Omental fat pad (tissue), 4 donors: ENCODE measurements around the gene RRAGC. TPM values are rescaled to one million over a fixed set of nuclear protein-coding genes. Genes with fewer than 3 reads are reported as not detected.

Experiments used
- ATAC-seq: fragments of 150-250 bp; one replicate; pipeline ENCODE4 v1.9.1; 2016; ENCODE audit warnings: mild to moderate bottlenecking, moderate library complexity; ENCODE audit not compliant: low FRiP score
- DNase-seq: peaks from one replicate; pipeline ENCODE4 v3.0.0-alpha.2; 2019; ENCODE audit warnings: low spot score
- CTCF ChIP-seq, 3 donors: fragments of 450-650 bp; IDR thresholded peaks; one replicate each; pipeline ENCODE4 v1.5.1; 2016 to 2017; ENCODE audit warnings: antibody characterized with exemption in 3 of 3, mild to moderate bottlenecking in 3 of 3, moderate library complexity in 2 of 3
- total RNA-seq, 4 donors: library from RNA; depleted of rRNA; stranded (reverse); fragments of >200 nt; gene quantifications; one replicate each; pipeline ENCODE4 v1.1.0, GENCODE V29; 2016

The RRAGC gene
- total RNA-seq, 4 donors from 2014 or later = 29.6 to 57.7 (median 39.4) TPM

- ATAC-seq (no peak), DNase-seq (no peak)
- TF ChIP-seq CTCF (IDR thresholded peaks at IDR 0.05) = no peak
Observed at GRCh38 chr1:38892976-38893375, 33.4 kb upstream of the RRAGC start.

- no peak for TF ChIP-seq CTCF (IDR thresholded peaks at IDR 0.05)
- DNase-seq (no peak), ATAC-seq (no peak)
Observed at GRCh38 chr1:38891753-38892152, 32.2 kb upstream of the RRAGC start.

DNA sequence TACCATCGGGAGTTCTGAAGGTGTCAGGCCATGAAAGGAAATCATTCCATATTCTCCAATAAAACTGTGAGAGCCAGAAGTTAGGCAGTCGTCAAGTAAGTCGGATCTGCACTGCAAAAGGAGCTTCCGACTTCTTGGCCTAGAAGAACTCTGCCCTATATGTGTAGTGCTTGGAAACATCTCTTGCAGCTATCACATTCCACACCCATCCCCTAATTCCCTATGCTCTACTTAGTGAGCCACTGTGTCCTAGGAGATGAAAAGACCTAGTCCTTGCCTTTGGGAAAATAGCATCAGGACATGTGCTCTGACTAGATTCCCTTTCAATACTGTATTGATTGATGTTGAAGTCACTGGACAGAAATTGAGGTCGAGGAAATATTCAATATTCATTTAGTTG, 30.0 kb upstream of the RRAGC start:
- no peak for ATAC-seq
- TF ChIP-seq CTCF (IDR thresholded peaks at IDR 0.05) = no peak
- DNase-seq = no peak

DNA sequence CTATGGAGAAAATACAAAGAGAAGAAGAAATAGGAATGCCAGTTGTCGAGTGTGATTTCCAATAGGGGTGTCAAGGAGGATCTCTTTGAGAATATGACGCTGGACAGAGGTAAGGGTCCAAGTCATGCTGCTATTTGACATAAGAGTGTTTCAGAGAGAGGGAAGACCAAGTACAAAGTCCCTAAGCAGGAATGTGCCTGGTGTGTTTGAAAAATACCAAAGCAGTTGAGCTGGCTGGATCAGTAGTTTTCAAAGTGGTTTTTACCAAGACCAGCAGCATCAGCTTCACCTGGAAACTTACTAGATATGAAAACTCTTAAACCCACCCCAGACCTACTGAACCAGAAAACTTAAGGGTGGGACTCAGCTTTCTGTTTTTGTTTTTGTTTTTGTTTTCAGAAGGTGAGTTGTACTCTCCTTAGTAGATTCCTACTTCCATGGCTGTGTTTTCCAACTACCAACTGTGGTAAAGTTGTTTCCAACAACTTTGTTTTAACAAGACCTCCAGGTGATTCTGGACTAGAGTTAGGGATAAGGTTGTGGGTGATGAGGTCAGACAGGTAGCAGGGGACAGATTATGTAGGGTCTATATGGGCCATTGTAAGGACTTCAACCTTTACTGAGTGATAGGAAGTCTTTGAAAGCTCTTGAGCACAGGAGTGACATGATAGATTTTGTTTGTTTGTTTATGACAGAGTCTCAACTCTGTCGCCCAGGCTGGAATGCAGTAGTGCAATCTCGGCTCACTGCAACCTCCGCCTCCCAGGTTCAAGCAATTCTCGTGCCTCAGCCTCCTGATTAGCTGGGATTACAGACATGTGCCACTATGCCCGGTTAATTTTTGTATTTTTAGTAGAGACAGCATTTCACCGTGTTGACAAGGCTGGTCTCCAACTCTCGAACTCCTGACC, 29.1 kb upstream of the RRAGC start:
- TF ChIP-seq CTCF (IDR thresholded peaks at IDR 0.05) = no peak
- ATAC-seq (no peak), DNase-seq (no peak)

- no peak for TF ChIP-seq CTCF (IDR thresholded peaks at IDR 0.05)
- DNase-seq (no peak), ATAC-seq (no peak)
Observed at GRCh38 chr1:38885092-38885491, 25.5 kb upstream of the RRAGC start.

- TF ChIP-seq CTCF (IDR thresholded peaks at IDR 0.05) = no peak
- DNase-seq = no peak
- no peak for ATAC-seq
Observed at GRCh38 chr1:38881487-38881886, 21.9 kb upstream of the RRAGC start, which contains the start of gene GJA9. Gene GJA9, minus strand, starts transcription at chr1:38881587. Its CDS starts 5,489 bp downstream, at chr1:38876098.

DNA sequence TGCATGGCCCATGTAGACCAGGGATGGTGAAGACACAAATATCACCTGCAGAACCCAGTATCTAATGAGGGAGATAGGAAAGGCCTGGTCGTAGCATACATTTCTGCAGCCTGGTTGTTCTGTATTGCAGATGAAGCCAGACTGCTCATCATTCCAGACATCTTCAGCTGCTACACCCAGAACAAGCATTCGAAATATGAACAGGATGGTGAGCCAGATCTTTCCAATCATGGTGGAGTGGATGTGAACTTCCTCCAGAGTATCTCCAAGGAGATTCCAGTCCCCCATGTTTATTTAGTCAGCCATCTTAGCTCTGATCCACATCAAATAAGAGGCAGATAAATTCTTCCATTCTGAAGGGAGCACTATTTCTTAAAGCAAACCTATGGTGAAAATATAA, 16.2 kb upstream of the RRAGC start:
- DNase-seq (no peak), ATAC-seq (no peak)
- no peak for TF ChIP-seq CTCF (IDR thresholded peaks at IDR 0.05)
